SK-N-SH (cell line): ENCODE measurements around the gene SERPIND1. TPM values are rescaled to one million over a fixed set of nuclear protein-coding genes. Genes with fewer than 3 reads are reported as not detected.
A peak's percentile ranks its signal among the peaks of the same experiment; 100 is the strongest.

Experiments
- CTCF ChIA-PET: fragments of 300-600, 350-600 bp; formaldehyde crosslinking; extraction: SDS; loops from one replicate; lab custom pipeline; 2021; lab: Yijun Ruan, JAX
- POLR2A ChIA-PET: fragments of 350-600 bp; sonication (Branson Sonifier 250); formaldehyde crosslinking; extraction: SDS; loops from one replicate; lab custom pipeline; 2020; ENCODE audit warnings: antibody characterized with exemption, inconsistent platforms; lab: Yijun Ruan, JAX
- DNase-seq: peaks from one replicate; pipeline ENCODE4 v3.0.0; 2012
- H2AFZ ChIP-seq: fragments of 200-600 bp; sonication (generic); 2 replicates; pipeline ENCODE4 v1.8.1; 2016; ENCODE audit warnings: antibody characterized with exemption, mild to moderate bottlenecking, low read depth
- H3F3A ChIP-seq: fragments of 200-600 bp; sonication (generic); replicated peaks from 2 replicates; pipeline ENCODE3; 2016; ENCODE audit warnings: antibody characterized with exemption, mild to moderate bottlenecking; ENCODE audit not compliant: insufficient read depth
- H3K27ac ChIP-seq, 2 experiments: fragments of 200-500 bp in 1 of 2; fragments of 200-600 bp in 1 of 2; sonication (Bioruptor generic) in 1 of 2; sonication (generic), shearing (Covaris generic) in 1 of 2; 2 replicates each; pipeline versions ENCODE4 v1.5.1 to v1.6.1; 2014 to 2016; ENCODE audit warnings: low read depth in 2 of 2, inconsistent platforms in 1 of 2, low read length in 1 of 2, mild to moderate bottlenecking in 1 of 2, mixed read lengths in 1 of 2
- H3K27me3 ChIP-seq: fragments of 200-600 bp; sonication (generic), shearing (Covaris generic); 2 replicates; pipeline ENCODE4 v1.6.1; 2016; ENCODE audit warnings: mixed run types; ENCODE audit not compliant: insufficient read depth
- H3K36me3 ChIP-seq, 2 experiments: fragments of 200-500 bp in 1 of 2; fragments of 200-600 bp in 1 of 2; sonication (Bioruptor generic) in 1 of 2; sonication (generic) in 1 of 2; replicated peaks in 1 of 2; 2 replicates each; pipeline versions ENCODE3 to v1.5.1; 2014 to 2016; ENCODE audit warnings: low read length in 1 of 2, mild to moderate bottlenecking in 1 of 2; ENCODE audit not compliant: insufficient read depth in 2 of 2, control insufficient read depth in 1 of 2
- H3K4me1 ChIP-seq, 2 experiments: fragments of 200-500 bp in 1 of 2; fragments of 200-600 bp in 1 of 2; sonication (Bioruptor generic) in 1 of 2; sonication (generic), shearing (Covaris generic) in 1 of 2; 2 replicates each; pipeline versions ENCODE4 v1.5.1 to v1.6.1; 2014 to 2016; ENCODE audit warnings: low read depth in 1 of 2, low read length in 1 of 2, mixed run types in 1 of 2; ENCODE audit not compliant: insufficient read depth in 2 of 2, control insufficient read depth in 1 of 2
- H3K4me2 ChIP-seq: fragments of 200-600 bp; sonication (generic), shearing (Covaris generic); 2 replicates; pipeline ENCODE4 v1.6.1; 2017; ENCODE audit warnings: mixed run types
- H3K4me3 ChIP-seq, 2 experiments: fragments of 200-500 bp in 1 of 2; fragments of 200-600 bp in 1 of 2; sonication (Bioruptor generic) in 1 of 2; sonication (generic), shearing (Covaris generic) in 1 of 2; 2 replicates each; pipeline versions ENCODE4 v1.5.1 to v1.8.1; 2014 to 2016; ENCODE audit warnings: low read depth in 2 of 2, inconsistent platforms in 1 of 2, low read length in 1 of 2, mild to moderate bottlenecking in 1 of 2, mixed read lengths in 1 of 2, moderate library complexity in 1 of 2
- H3K79me2 ChIP-seq: fragments of 200-600 bp; sonication (generic); 2 replicates; pipeline ENCODE4 v1.8.1; 2017; ENCODE audit warnings: mild to moderate bottlenecking; ENCODE audit not compliant: insufficient read depth
- H3K9ac ChIP-seq: fragments of 200-600 bp; sonication (generic); 2 replicates; pipeline ENCODE4 v1.6.1; 2017; ENCODE audit warnings: mixed run types
- H3K9me2 ChIP-seq: fragments of 200-600 bp; sonication (generic); 2 replicates; pipeline ENCODE4 v1.6.1; 2017; ENCODE audit warnings: mixed run types
- H3K9me3 ChIP-seq: fragments of 200-600 bp; sonication (generic); 2 replicates; pipeline ENCODE4 v1.6.1; 2017; ENCODE audit warnings: mixed run types, mild to moderate bottlenecking, moderate library complexity
- H4K20me1 ChIP-seq: fragments of 200-600 bp; sonication (generic); 2 replicates; pipeline ENCODE4 v1.6.1; 2017; ENCODE audit warnings: mild to moderate bottlenecking, mixed run types; ENCODE audit not compliant: insufficient read depth
- ELF1 ChIP-seq: IDR thresholded peaks from 2 replicates; pipeline ENCODE4 v1.4.0; 2012
- FOSL2 ChIP-seq: IDR thresholded peaks from 2 replicates; pipeline ENCODE4 v1.4.0; 2012; ENCODE audit warnings: low read depth, mild to moderate bottlenecking, moderate library complexity, borderline replicate concordance
- GABPA ChIP-seq: IDR thresholded peaks from 2 replicates; pipeline ENCODE4 v1.4.0; 2012; ENCODE audit warnings: low read depth, mild to moderate bottlenecking
- GATA2 ChIP-seq: sonication (generic); formaldehyde crosslinking; IDR thresholded peaks from 2 replicates; pipeline ENCODE4 v1.5.0; 2020; ENCODE audit warnings: mild to moderate bottlenecking, missing genetic modification reagents
- JUND ChIP-seq: IDR thresholded peaks from 2 replicates; pipeline ENCODE4 v1.4.0; 2012
- MEF2A ChIP-seq: IDR thresholded peaks from 2 replicates; pipeline ENCODE4 v1.4.0; 2012; ENCODE audit warnings: low read depth, borderline replicate concordance
- RFX5 ChIP-seq: IDR thresholded peaks from 2 replicates; pipeline ENCODE4 v1.6.1; 2012; ENCODE audit warnings: mild to moderate bottlenecking, improper control_type of control experiment, low read length
- SIN3A ChIP-seq: IDR thresholded peaks from 2 replicates; pipeline ENCODE4 v1.6.1; 2012; ENCODE audit warnings: low read depth, mild to moderate bottlenecking, low read length, moderate library complexity, borderline replicate concordance
- SMC3 ChIP-seq: IDR thresholded peaks from 2 replicates; pipeline ENCODE4 v1.6.1; 2012; ENCODE audit warnings: low read depth, low read length, improper control_type of control experiment
- WGBS: methylation state at CpG from one replicate; pipeline ENCODE4 v1.1.6; 2017; ENCODE audit warnings: low lambda C conversion rate; 5-methylcytosine and 5-hydroxymethylcytosine counted together
- polyA plus RNA-seq, 3 experiments: library from polyadenylated mRNA; depleted of rRNA; stranded (reverse); fragments of >200 nt; gene quantifications; 2 replicates each; pipeline ENCODE4 v1.2.3, GENCODE V29; 2012
- TF ChIP-seq, protein P1 (sequence below): IDR thresholded peaks from 2 replicates; pipeline ENCODE4; 2012

Gene SERPIND1
- polyA plus RNA-seq, 1 of the 3 experiments (the other 2 are of a cell fraction) = not detected

DNA sequence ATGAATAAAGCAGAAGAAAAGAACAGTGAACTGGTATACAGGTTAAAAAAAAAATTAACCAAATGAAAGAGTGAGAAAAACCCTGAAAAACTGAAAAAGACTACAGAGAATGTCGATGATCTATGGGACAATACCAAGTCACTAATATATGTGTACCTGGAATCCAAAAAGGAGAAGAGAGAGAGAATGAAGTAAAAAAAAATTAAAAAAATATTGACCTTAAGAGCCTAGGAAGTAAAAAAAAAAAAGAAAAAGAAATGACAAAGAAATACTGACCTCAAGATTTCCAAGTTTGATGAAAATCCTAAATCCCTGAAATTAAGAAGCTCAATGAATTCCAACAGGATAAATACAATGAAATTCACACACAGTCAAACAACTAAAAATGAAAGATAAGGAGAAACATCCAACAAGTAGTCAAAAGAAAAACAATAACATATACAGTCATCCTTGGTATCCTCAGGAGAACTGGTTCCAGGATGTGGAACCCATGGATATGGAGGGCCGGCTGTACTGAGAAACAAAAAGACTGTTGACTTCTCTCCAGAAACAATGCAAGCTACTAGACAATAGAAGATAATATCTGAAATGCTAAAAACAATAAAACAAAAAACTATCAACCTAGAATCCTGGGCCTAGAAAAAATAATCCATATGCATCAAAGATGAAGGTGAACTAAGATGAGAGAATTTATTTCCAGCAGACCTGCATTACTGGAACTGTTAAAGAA lies 33.5 kb upstream of the SERPIND1 start:
- Histone ChIP-seq H3K9me2 (no peaks in the 10 kb centered on the region), H3K4me3 (no peak overlapping the region), H4K20me1 (no peaks in the 10 kb centered on the region), H3K36me3 (peaks cover 23 to 31% of the 10 kb centered on the region in 2 experiments), H3K79me2 (no peaks in the 10 kb centered on the region), H3K9me3 (no peaks in the 10 kb centered on the region), H3K27ac (no peak overlapping the region), H3K9ac (no peak overlapping the region), H3K4me2 (no peak overlapping the region), H3K4me1 (no peaks in the 10 kb centered on the region; a peak in 2 of 4 replicates), H3F3A (no peaks in the 10 kb centered on the region), H3K27me3 (no peaks in the 10 kb centered on the region), H2AFZ (no peak overlapping the region)
- WGBS = 84% methylated on average over 2 of the region's 2 CpGs
- no peak for TF ChIP-seq ELF1
- no peak for TF ChIP-seq GATA2 (CRISPR knock-in tag)
- no peak for TF ChIP-seq FOSL2
- no peak for TF ChIP-seq JUND
- TF ChIP-seq GABPA = no peak
- no peak for TF ChIP-seq SIN3A
- no peak for TF ChIP-seq RFX5
- no peak for TF ChIP-seq MEF2A
- TF ChIP-seq, protein P1, sequence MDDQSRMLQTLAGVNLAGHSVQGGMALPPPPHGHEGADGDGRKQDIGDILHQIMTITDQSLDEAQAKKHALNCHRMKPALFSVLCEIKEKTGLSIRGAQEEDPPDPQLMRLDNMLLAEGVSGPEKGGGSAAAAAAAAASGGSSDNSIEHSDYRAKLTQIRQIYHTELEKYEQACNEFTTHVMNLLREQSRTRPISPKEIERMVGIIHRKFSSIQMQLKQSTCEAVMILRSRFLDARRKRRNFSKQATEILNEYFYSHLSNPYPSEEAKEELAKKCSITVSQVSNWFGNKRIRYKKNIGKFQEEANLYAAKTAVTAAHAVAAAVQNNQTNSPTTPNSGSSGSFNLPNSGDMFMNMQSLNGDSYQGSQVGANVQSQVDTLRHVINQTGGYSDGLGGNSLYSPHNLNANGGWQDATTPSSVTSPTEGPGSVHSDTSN = no peak
- DNase-seq = no peak
- ChIA-PET CTCF (interaction anchor here (0.7 to 2.9 kb wide), 2 partner anchors 21 to 127 kb away, joined by 3 to 15 read pairs; no protein-coding TSS in a partner anchor), POLR2A (no interaction called here)

DNA sequence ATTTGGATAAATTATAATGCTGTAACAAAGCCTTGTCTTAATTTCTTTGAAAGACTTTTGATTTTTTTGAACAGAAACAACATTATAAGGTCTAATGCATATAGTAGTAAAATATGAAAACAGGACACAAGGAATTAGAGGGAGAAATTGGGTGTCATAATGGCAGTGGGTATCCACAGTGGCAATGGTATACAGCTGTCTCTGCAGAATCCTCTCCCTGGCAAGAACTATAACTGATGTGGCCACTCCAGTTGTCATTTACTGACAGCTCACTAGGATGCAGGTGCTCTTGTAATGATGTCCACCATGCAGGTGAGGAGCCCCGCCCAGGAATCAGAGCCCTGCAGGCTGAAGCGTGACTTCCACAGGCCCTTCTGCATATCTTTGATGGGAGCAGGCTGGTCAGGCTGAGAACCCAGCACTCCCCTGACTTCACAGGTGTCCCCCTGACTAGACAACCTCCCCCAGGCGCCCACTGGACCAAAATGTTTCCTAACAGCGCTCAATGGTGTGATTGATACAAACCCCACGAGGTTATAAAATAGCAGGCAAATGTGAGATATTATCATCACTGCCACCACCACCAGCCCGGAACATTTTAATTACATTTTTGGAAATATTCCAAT lies 32.8 kb upstream of the SERPIND1 start:
- peaks cover 26 to 33% of the 10 kb centered on the region in 2 experiments for H3K36me3 ChIP-seq
- WGBS = 48% methylated on average over 4 of the region's 6 CpGs
- no peaks in the 10 kb centered on the region for H3K9me2 ChIP-seq
- DNase-seq = peak; percentile 57
- H3K4me3 ChIP-seq = no peak overlapping the region
- no peaks in the 10 kb centered on the region for H4K20me1 ChIP-seq
- H3K9me3 ChIP-seq = no peaks in the 10 kb centered on the region
- TF ChIP-seq SMC3 = no peak
- TF ChIP-seq GATA2 (CRISPR knock-in tag) = 0 out of 2 replicates have a peak, but pooled peaks have one; percentile 16
- H3K4me1 ChIP-seq = no peaks in the 10 kb centered on the region; a peak in 2 of 4 replicates
- H3K79me2 ChIP-seq = no peaks in the 10 kb centered on the region
- ChIA-PET CTCF (interaction anchor here (0.6 to 2.9 kb wide), 19 partner anchors 10 to 366 kb away, joined by 3 to 29 read pairs (median 4); partner anchors contain the start of gene SERPIND1), POLR2A (no interaction called here)
- no peaks in the 10 kb centered on the region for H3F3A ChIP-seq
- H3K27ac ChIP-seq = no peak overlapping the region; a peak in 1 of 4 replicates
- H3K27me3 ChIP-seq = no peaks in the 10 kb centered on the region
- no peak overlapping the region for H3K4me2 ChIP-seq
- no peak overlapping the region for H3K9ac ChIP-seq
- H2AFZ ChIP-seq = no peak overlapping the region
